Pulmonary artery endothelial cell (primary cell): ENCODE data around the gene TAF1C. TPM values are rescaled to one million over a fixed set of nuclear protein-coding genes. Genes with fewer than 3 reads are reported as not detected.

Experiments
- DNase-seq: peaks from one replicate; pipeline ENCODE4 v3.0.0-alpha.2; 2011; ENCODE audit warnings: low read depth, low spot score
- total RNA-seq: library from RNA; depleted of rRNA; stranded (reverse); fragments of >200 nt; gene quantifications from 2 replicates; pipeline ENCODE4 v1.2.3, GENCODE V29; 2014

Gene TAF1C
- total RNA-seq, 1 donor from 2014 or later = 13.8 TPM

- no peak for DNase-seq
Observed at GRCh38 chr16:84183572-84183875, 3.3 kb downstream of the TAF1C start.

- DNase-seq = no peak
Observed at GRCh38 chr16:84182680-84183571, 3.9 kb downstream of the TAF1C start.

GRCh38 chr16:84182104-84182503 lies 4.8 kb downstream of the TAF1C start:
- no peak for DNase-seq

- no peak for DNase-seq
Observed at GRCh38 chr16:84181144-84181915, 5.5 kb downstream of the TAF1C start.

GRCh38 chr16:84180519-84181140 lies 6.2 kb downstream of the TAF1C start:
- no peak for DNase-seq

- DNase-seq = no peak
Observed at GRCh38 chr16:84179612-84180320, 7.1 kb downstream of the TAF1C start.

GRCh38 chr16:84178892-84179611 lies 7.8 kb downstream of the TAF1C start:
- no peak for DNase-seq

- DNase-seq = no peak
Observed at GRCh38 chr16:84178146-84178765, 8.6 kb downstream of the TAF1C start.

- no peak for DNase-seq
Observed at GRCh38 chr16:84177741-84178073, 9.2 kb downstream of the TAF1C start.

GRCh38 chr16:84176192-84177053 lies 10.4 kb downstream of the TAF1C start:
- DNase-seq = no peak

- no peak for DNase-seq
Observed at GRCh38 chr16:84175350-84176081, 11.3 kb downstream of the TAF1C start.

GRCh38 chr16:84174396-84174795 lies 12.5 kb downstream of the TAF1C start:
- no peak for DNase-seq

- DNase-seq = no peak
Observed at GRCh38 chr16:84169765-84170310, 17.0 kb downstream of the TAF1C start.

- DNase-seq = no peak
Observed at GRCh38 chr16:84166796-84167695, 19.8 kb downstream of the TAF1C start.

GRCh38 chr16:84165746-84166145 lies 21.1 kb downstream of the TAF1C start:
- no peak for DNase-seq

- DNase-seq = no peak
Observed at GRCh38 chr16:84161801-84162200, 25.1 kb downstream of the TAF1C start.

GRCh38 chr16:84161037-84161436 lies 25.8 kb downstream of the TAF1C start:
- no peak for DNase-seq

- DNase-seq = no peak
Observed at GRCh38 chr16:84159800-84160199, 27.1 kb downstream of the TAF1C start.
